Measurements from ENCODE around the gene BPIFB6. TPM values are rescaled to one million over a fixed set of nuclear protein-coding genes. Genes with fewer than 3 reads are reported as not detected.

BPIFB6 gene
- total RNA-seq, 3 donors from 2014 or later: not detected

- no peaks in the 10 kb centered on the region for H3K9me3 ChIP-seq
- intact Hi-C loops (cut with DNase I; ENCODE audit: low total_unique reads): no loop called here
- H3K27me3 ChIP-seq: peaks cover 0 to 4% of the 10 kb centered on the region in 2 donors
- TF ChIP-seq POLR2AphosphoS5 (IDR thresholded peaks at IDR 0.05) (no peak), POLR2A (IDR thresholded peaks at IDR 0.05) (no peak), CTCF (IDR thresholded peaks at IDR 0.05) (no peak)
- DNase-seq (ENCODE audit: low spot score in 2 of 2): no peak
- no peaks in the 10 kb centered on the region for H3K4me1 ChIP-seq
- no peak overlapping the region for H3K27ac ChIP-seq
- H3K36me3 ChIP-seq: no peaks in the 10 kb centered on the region
- H3K4me3 ChIP-seq: no peak overlapping the region
Measured at GRCh38 chr20:32984631-32985354, 46.7 kb upstream of the BPIFB6 start.

- Histone ChIP-seq H3K36me3 (no peaks in the 10 kb centered on the region), H3K4me1 (no peaks in the 10 kb centered on the region), H3K27ac (no peak overlapping the region), H3K4me3 (no peak overlapping the region), H3K9me3 (no peaks in the 10 kb centered on the region), H3K27me3 (peaks cover 0 to 4% of the 10 kb centered on the region in 2 donors)
- intact Hi-C loops (cut with DNase I; ENCODE audit: low total_unique reads): no loop called here
- DNase-seq (ENCODE audit: low spot score in 2 of 2): no peak
- TF ChIP-seq POLR2AphosphoS5 (IDR thresholded peaks at IDR 0.05) (no peak), POLR2A (IDR thresholded peaks at IDR 0.05) (no peak), CTCF (IDR thresholded peaks at IDR 0.05) (no peak)
Measured at GRCh38 chr20:32985596-32985995, 45.9 kb upstream of the BPIFB6 start.

GRCh38 chr20:32986331-32986966 lies 45.0 kb upstream of the BPIFB6 start:
- Histone ChIP-seq H3K27me3 (peaks cover 0 to 4% of the 10 kb centered on the region in 2 donors), H3K4me3 (no peak overlapping the region), H3K27ac (no peak overlapping the region), H3K9me3 (no peaks in the 10 kb centered on the region), H3K4me1 (no peaks in the 10 kb centered on the region), H3K36me3 (no peaks in the 10 kb centered on the region)
- intact Hi-C loops (cut with DNase I; ENCODE audit: low total_unique reads): no loop called here
- no peak for DNase-seq (ENCODE audit: low spot score in 2 of 2)
- TF ChIP-seq POLR2A (IDR thresholded peaks at IDR 0.05) (no peak), POLR2AphosphoS5 (IDR thresholded peaks at IDR 0.05) (no peak), CTCF (IDR thresholded peaks at IDR 0.05) (no peak)

- Histone ChIP-seq H3K9me3 (no peaks in the 10 kb centered on the region), H3K4me1 (no peaks in the 10 kb centered on the region), H3K27me3 (peaks cover 0 to 4% of the 10 kb centered on the region in 2 donors), H3K36me3 (no peaks in the 10 kb centered on the region), H3K4me3 (no peak overlapping the region), H3K27ac (no peak overlapping the region)
- TF ChIP-seq POLR2AphosphoS5 (IDR thresholded peaks at IDR 0.05) (no peak), CTCF (IDR thresholded peaks at IDR 0.05) (no peak), POLR2A (IDR thresholded peaks at IDR 0.05) (no peak)
- intact Hi-C loops (cut with DNase I; ENCODE audit: low total_unique reads): no loop called here
- no peak for DNase-seq (ENCODE audit: low spot score in 2 of 2)
Measured at GRCh38 chr20:32987044-32987825, 44.2 kb upstream of the BPIFB6 start.

GRCh38 chr20:32988008-32988407 lies 43.4 kb upstream of the BPIFB6 start:
- intact Hi-C loops (cut with DNase I; ENCODE audit: low total_unique reads): no loop called here
- no peak for DNase-seq (ENCODE audit: low spot score in 2 of 2)
- Histone ChIP-seq H3K36me3 (no peaks in the 10 kb centered on the region), H3K27ac (no peak overlapping the region), H3K27me3 (peaks cover 0 to 4% of the 10 kb centered on the region in 2 donors), H3K4me1 (no peaks in the 10 kb centered on the region), H3K4me3 (no peak overlapping the region), H3K9me3 (no peaks in the 10 kb centered on the region)
- TF ChIP-seq CTCF (IDR thresholded peaks at IDR 0.05) (no peak), POLR2AphosphoS5 (IDR thresholded peaks at IDR 0.05) (no peak), POLR2A (IDR thresholded peaks at IDR 0.05) (no peak)

Data from breast epithelium (tissue), 4 donors.